Mesenchymal stem cell (in vitro differentiated cells and primary cell): ENCODE results near the gene HES1.

ENCODE experiments used
- DNase-seq: peaks from one replicate; pipeline ENCODE4 v3.0.0-alpha.2; 2013
- H2AFZ ChIP-seq: one replicate; pipeline ENCODE4 v1.6.1; 2013; ENCODE audit warnings: low read depth, mild to moderate bottlenecking, control low read depth, inconsistent platforms, low read length, moderate library complexity
- H2AK5ac ChIP-seq: 2 replicates; pipeline ENCODE4 v1.6.1; 2013; ENCODE audit warnings: low read length, moderate library complexity, mild to moderate bottlenecking, inconsistent platforms; ENCODE audit not compliant: severe bottlenecking
- H2BK120ac ChIP-seq: one replicate; pipeline ENCODE4 v1.6.1; 2013; ENCODE audit warnings: low read depth, mild to moderate bottlenecking, inconsistent platforms, low read length, moderate library complexity
- H2BK12ac ChIP-seq, 2 experiments: one replicate each; pipeline ENCODE4 v1.6.1; 2013; ENCODE audit warnings: inconsistent platforms in 2 of 2, low read length in 2 of 2, mild to moderate bottlenecking in 2 of 2, moderate library complexity in 2 of 2, control low read depth in 1 of 2
- H2BK15ac ChIP-seq: one replicate; pipeline ENCODE4 v1.6.1; 2013; ENCODE audit warnings: mild to moderate bottlenecking, low read depth, inconsistent platforms; ENCODE audit not compliant: poor library complexity, severe bottlenecking
- H2BK5ac ChIP-seq: 2 replicates; pipeline ENCODE4 v1.6.1; 2013; ENCODE audit warnings: low read depth, mild to moderate bottlenecking, low read length, control low read depth, inconsistent platforms; ENCODE audit not compliant: poor library complexity, severe bottlenecking
- H3K14ac ChIP-seq, 2 experiments: one replicate each; pipeline ENCODE4 v1.6.1; 2013; ENCODE audit warnings: inconsistent platforms in 2 of 2, low read length in 2 of 2, control low read depth in 1 of 2, mild to moderate bottlenecking in 1 of 2, moderate library complexity in 1 of 2
- H3K18ac ChIP-seq, 2 experiments: one replicate each; pipeline ENCODE4 v1.6.1; 2013; ENCODE audit warnings: inconsistent platforms in 2 of 2, low read length in 2 of 2, control low read depth in 1 of 2, low read depth in 1 of 2, mild to moderate bottlenecking in 1 of 2
- H3K23ac ChIP-seq, 2 experiments: one replicate each; pipeline ENCODE4 v1.6.1; 2013; ENCODE audit warnings: inconsistent platforms in 2 of 2, low read length in 2 of 2, mild to moderate bottlenecking in 2 of 2, moderate library complexity in 2 of 2, control low read depth in 1 of 2
- H3K27ac ChIP-seq: 2 replicates; pipeline ENCODE4 v1.5.1; 2013; ENCODE audit warnings: mild to moderate bottlenecking, moderate library complexity, low read length, control low read depth, inconsistent platforms; ENCODE audit not compliant: poor library complexity, severe bottlenecking
- H3K27me3 ChIP-seq, 2 experiments: 2 replicates each; pipeline versions ENCODE4 v1.6.1 to v1.7.0; 2013; ENCODE audit warnings: low read length in 2 of 2, mild to moderate bottlenecking in 2 of 2, moderate library complexity in 2 of 2, control low read depth in 1 of 2, inconsistent platforms in 1 of 2; ENCODE audit not compliant: control insufficient read depth in 1 of 2, insufficient read depth in 1 of 2
- H3K36me3 ChIP-seq, 2 experiments: 2 replicates each; pipeline versions ENCODE4 v1.6.1 to v1.7.0; 2013; ENCODE audit warnings: low read length in 2 of 2, control low read depth in 1 of 2, inconsistent platforms in 1 of 2, low read depth in 1 of 2, mild to moderate bottlenecking in 1 of 2; ENCODE audit not compliant: insufficient read depth in 2 of 2, control insufficient read depth in 1 of 2
- H3K4ac ChIP-seq, 2 experiments: one replicate each; pipeline ENCODE4 v1.6.1; 2013; ENCODE audit warnings: inconsistent platforms in 2 of 2, low read length in 2 of 2, mild to moderate bottlenecking in 2 of 2, moderate library complexity in 2 of 2, control low read depth in 1 of 2, low read depth in 1 of 2
- H3K4me1 ChIP-seq: 2 replicates; pipeline ENCODE4 v1.6.1; 2013; ENCODE audit warnings: low read depth, low read length, control low read depth; ENCODE audit not compliant: control insufficient read depth, insufficient read depth
- H3K4me2 ChIP-seq: 2 replicates; pipeline ENCODE4 v1.6.1; 2013; ENCODE audit warnings: low read length, mild to moderate bottlenecking, inconsistent platforms; ENCODE audit not compliant: poor library complexity, severe bottlenecking
- H3K4me3 ChIP-seq, 2 experiments: 2 replicates each; pipeline versions ENCODE4 v1.5.1 to v1.7.0; 2013; ENCODE audit warnings: low read length in 2 of 2, mild to moderate bottlenecking in 2 of 2, control low read depth in 1 of 2, low read depth in 1 of 2; ENCODE audit not compliant: insufficient read depth in 1 of 2
- H3K79me1 ChIP-seq: replicated peaks from 2 replicates; pipeline ENCODE4 v1.6.1; 2013; ENCODE audit warnings: mild to moderate bottlenecking, control low read depth, low read length, inconsistent platforms; ENCODE audit not compliant: poor library complexity, severe bottlenecking
- H3K9ac ChIP-seq: 2 replicates; pipeline ENCODE4 v1.7.0; 2013; ENCODE audit warnings: mild to moderate bottlenecking, low read length, moderate library complexity
- H3K9me3 ChIP-seq: 2 replicates; pipeline ENCODE4 v1.7.0; 2013; ENCODE audit warnings: mild to moderate bottlenecking, low read length; ENCODE audit not compliant: control insufficient read depth
- H4K8ac ChIP-seq: one replicate; pipeline ENCODE4 v1.6.1; 2013; ENCODE audit warnings: inconsistent platforms, mild to moderate bottlenecking, low read length, moderate library complexity
- H4K91ac ChIP-seq: one replicate; pipeline ENCODE4 v1.6.1; 2013; ENCODE audit warnings: mild to moderate bottlenecking, low read length, inconsistent platforms
- WGBS: methylation state at CpG from one replicate; pipeline ENCODE4 v1.1.7; 2013; ENCODE audit warnings: mixed read lengths; 5-methylcytosine and 5-hydroxymethylcytosine counted together

Gene HES1

GRCh38 chr3:194098843-194099183, 37.1 kb upstream of the HES1 start:
- Histone ChIP-seq H3K9ac (no peak overlapping the region), H3K27ac (no peak overlapping the region), H2BK12ac (no peak overlapping the region), H3K4me3 (no peak overlapping the region), H3K18ac (no peak overlapping the region), H3K27me3 (peaks cover 32 to 62% of the 10 kb centered on the region in 2 experiments), H3K4me1 (peaks cover 16% of the 10 kb centered on the region), H3K9me3 (no peaks in the 10 kb centered on the region), H3K79me1 (no peaks in the 10 kb centered on the region), H3K4me2 (no peak overlapping the region), H3K4ac (no peak overlapping the region), H4K91ac (no peak overlapping the region), H3K36me3 (no peaks in the 10 kb centered on the region), H2BK15ac (no peak overlapping the region), H2AFZ (no peak overlapping the region), H4K8ac (no peak overlapping the region), H2BK5ac (no peak overlapping the region), H2AK5ac (no peak overlapping the region), H2BK120ac (no peak overlapping the region), H3K14ac (no peak overlapping the region), H3K23ac (no peak overlapping the region)
- 89% methylated on average over 4 of the region's 4 CpGs for WGBS
- DNase-seq, result no peak

- Histone ChIP-seq H3K18ac (no peak overlapping the region), H3K9ac (no peak overlapping the region), H3K27me3 (peaks cover 32 to 66% of the 10 kb centered on the region in 2 experiments), H3K4me3 (no peak overlapping the region), H3K27ac (no peak overlapping the region), H2BK5ac (no peak overlapping the region), H2BK15ac (no peak overlapping the region), H2BK12ac (no peak overlapping the region), H4K91ac (no peak overlapping the region), H3K4me2 (no peak overlapping the region), H2AK5ac (no peak overlapping the region), H3K4me1 (peaks cover 20% of the 10 kb centered on the region), H3K4ac (no peak overlapping the region), H4K8ac (no peak overlapping the region), H2BK120ac (no peak overlapping the region), H3K79me1 (no peaks in the 10 kb centered on the region), H2AFZ (no peak overlapping the region), H3K23ac (no peak overlapping the region), H3K14ac (no peak overlapping the region), H3K36me3 (no peaks in the 10 kb centered on the region), H3K9me3 (no peaks in the 10 kb centered on the region)
- DNase-seq, result no peak
- 94% methylated on average over 9 of the region's 10 CpGs for WGBS
These were observed 36.7 kb upstream of the HES1 start for GRCh38 chr3:194099215-194099614.

GRCh38 chr3:194100856-194101390, 35.0 kb upstream of the HES1 start:
- H3K4me1 ChIP-seq, result peaks cover 24% of the 10 kb centered on the region
- H3K27me3 ChIP-seq, result peaks cover 48 to 83% of the 10 kb centered on the region in 2 experiments
- no peak overlapping the region for H3K27ac ChIP-seq
- H2BK120ac ChIP-seq, result no peak overlapping the region
- H3K14ac ChIP-seq, result no peak overlapping the region
- no peaks in the 10 kb centered on the region for H3K79me1 ChIP-seq
- no peak overlapping the region for H3K4me2 ChIP-seq
- H2BK15ac ChIP-seq, result no peak overlapping the region
- H2BK5ac ChIP-seq, result no peak overlapping the region
- 87% methylated on average over 14 of the region's 15 CpGs for WGBS
- no peak for DNase-seq
- H3K36me3 ChIP-seq, result no peaks in the 10 kb centered on the region
- H3K18ac ChIP-seq, result no peak overlapping the region
- no peak overlapping the region for H2AK5ac ChIP-seq
- no peak overlapping the region for H2BK12ac ChIP-seq
- no peaks in the 10 kb centered on the region for H3K9me3 ChIP-seq
- H3K4me3 ChIP-seq, result no peak overlapping the region
- H4K8ac ChIP-seq, result no peak overlapping the region
- no peak overlapping the region for H3K9ac ChIP-seq
- H4K91ac ChIP-seq, result no peak overlapping the region
- H2AFZ ChIP-seq, result no peak overlapping the region
- H3K4ac ChIP-seq, result no peak overlapping the region
- no peak overlapping the region for H3K23ac ChIP-seq

- H2BK12ac ChIP-seq, result no peak overlapping the region
- peaks cover 24% of the 10 kb centered on the region for H3K4me1 ChIP-seq
- no peaks in the 10 kb centered on the region for H3K36me3 ChIP-seq
- no peak overlapping the region for H3K4me3 ChIP-seq
- no peak overlapping the region for H3K18ac ChIP-seq
- no peaks in the 10 kb centered on the region for H3K79me1 ChIP-seq
- H4K91ac ChIP-seq, result peak overlapping the region; percentile 29
- no peak overlapping the region for H4K8ac ChIP-seq
- no peak overlapping the region for H3K23ac ChIP-seq
- H2AK5ac ChIP-seq, result no peak overlapping the region
- H3K9ac ChIP-seq, result no peak overlapping the region
- no peak overlapping the region for H2BK15ac ChIP-seq
- H2BK5ac ChIP-seq, result no peak overlapping the region
- no peak for DNase-seq
- no peak overlapping the region for H3K27ac ChIP-seq
- H2AFZ ChIP-seq, result no peak overlapping the region
- WGBS, result 94% methylated on average over 6 of the region's 7 CpGs
- no peaks in the 10 kb centered on the region for H3K9me3 ChIP-seq
- H3K4me2 ChIP-seq, result no peak overlapping the region
- no peak overlapping the region for H2BK120ac ChIP-seq
- no peak overlapping the region for H3K14ac ChIP-seq
- H3K4ac ChIP-seq, result no peak overlapping the region
- H3K27me3 ChIP-seq, result peaks cover 52 to 91% of the 10 kb centered on the region in 2 experiments
These were observed 34.1 kb upstream of the HES1 start for GRCh38 chr3:194101592-194102432.
